T-cell (primary cell): ENCODE measurements around the gene COX20. TPM values are rescaled to one million over a fixed set of nuclear protein-coding genes. Genes with fewer than 3 reads are reported as not detected.
A peak's percentile ranks its signal among the peaks of the same experiment; 100 is the strongest.

Experiments used
- ATAC-seq, 4 experiments: fragments of 200-7000 bp in 3 of 4; fragments of 150-1000 bp in 1 of 4; cut with Tn5 transposase; replicated peaks in 1 of 4; 1 replicate in 3 of 4; 2 replicates in 1 of 4; pipeline ENCODE4 v1.10.0; 2021; ENCODE audit warnings: moderate library complexity in 3 of 4, mild to moderate bottlenecking in 2 of 4, moderate number of reproducible peaks in 1 of 4
- CTCF ChIA-PET, 2 donors: fragments of 300-600 bp; sonication (Branson Sonifier 250); formaldehyde crosslinking; loops; one replicate each; lab custom pipeline; 2022; ENCODE audit warnings: antibody characterized with exemption in 2 of 2; lab: Charles Lee
- POLR2A ChIA-PET, 2 donors: fragments of 300-600 bp; sonication (Branson Sonifier 250); formaldehyde crosslinking; loops; one replicate each; lab custom pipeline; 2022; ENCODE audit warnings: antibody characterized with exemption in 2 of 2; lab: Charles Lee
- DNase-seq, 35 experiments: peaks; one replicate each; pipeline versions ENCODE4 v3.0.0 to v3.0.0-alpha.2; 2013 to 2023
- H3K27ac ChIP-seq: one replicate; pipeline ENCODE4 v1.5.1; 2013; ENCODE audit warnings: low read length
- H3K27me3 ChIP-seq, 2 experiments: replicated peaks in 1 of 2; 1 replicate in 1 of 2; 2 replicates in 1 of 2; pipeline versions ENCODE4 v1.6.1 to v1.7.0; 2013; ENCODE audit warnings: low read length in 1 of 2, mixed read lengths in 1 of 2; ENCODE audit not compliant: control insufficient read depth in 2 of 2, insufficient read depth in 2 of 2; ENCODE audit errors: extremely low read depth in 1 of 2
- H3K36me3 ChIP-seq, 2 donors: 1 replicate in 1 of 2; 2 replicates in 1 of 2; pipeline versions ENCODE4 v1.6.1 to v1.7.0; 2013; ENCODE audit warnings: low read length in 1 of 2; ENCODE audit not compliant: control insufficient read depth in 2 of 2, insufficient read depth in 1 of 2; ENCODE audit errors: extremely low read depth in 1 of 2
- H3K4me1 ChIP-seq, 2 experiments: 1 replicate in 1 of 2; 2 replicates in 1 of 2; pipeline versions ENCODE4 v1.6.1 to v1.7.0; 2013; ENCODE audit warnings: low read length in 2 of 2, mixed read lengths in 1 of 2; ENCODE audit not compliant: insufficient read depth in 2 of 2, control insufficient read depth in 1 of 2; ENCODE audit errors: extremely low read depth in 1 of 2
- H3K4me3 ChIP-seq, 2 donors: 1 replicate in 1 of 2; 2 replicates in 1 of 2; pipeline versions ENCODE4 v1.5.1 to v1.7.0; 2013; ENCODE audit warnings: mild to moderate bottlenecking in 2 of 2, low read length in 1 of 2, moderate library complexity in 1 of 2; ENCODE audit not compliant: control insufficient read depth in 1 of 2; ENCODE audit errors: extremely low read depth in 1 of 2
- H3K9me3 ChIP-seq: 2 replicates; pipeline ENCODE4 v1.7.0; 2013
- H3K27ac Mint-ChIP-seq, 2 donors: one replicate each; pipeline ENCODE4 v1.8.0; 2020 to 2021; ENCODE audit warnings: mild to moderate bottlenecking in 2 of 2, mixed read lengths in 2 of 2
- H3K27me3 Mint-ChIP-seq, 2 donors: one replicate each; pipeline ENCODE4 v1.8.0; 2021 to 2022; ENCODE audit warnings: mixed read lengths in 2 of 2
- H3K36me3 Mint-ChIP-seq: one replicate; pipeline ENCODE4 v1.8.0; 2021; ENCODE audit warnings: mixed read lengths
- H3K4me1 Mint-ChIP-seq, 3 donors: one replicate each; pipeline ENCODE4 v1.8.0; 2020 to 2022; ENCODE audit warnings: mixed read lengths in 3 of 3, mild to moderate bottlenecking in 1 of 3
- H3K4me3 Mint-ChIP-seq, 3 donors: one replicate each; pipeline ENCODE4 v1.8.0; 2020 to 2022; ENCODE audit warnings: mild to moderate bottlenecking in 3 of 3, mixed read lengths in 3 of 3, moderate library complexity in 3 of 3
- H3K9me3 Mint-ChIP-seq, 3 donors: one replicate each; pipeline ENCODE4 v1.8.0; 2020 to 2022; ENCODE audit warnings: mixed read lengths in 3 of 3
- WGBS: methylation state at CpG from one replicate; pipeline ENCODE4 v1.1.5; 2013; ENCODE audit warnings: missing lambda C conversion rate; ENCODE audit not compliant: insufficient coverage; 5-methylcytosine and 5-hydroxymethylcytosine counted together
- total RNA-seq, 35 experiments: library from RNA in 6 of 35; stranded (reverse) in 6 of 35; fragments of 120-200 nt in 1 of 35; gene quantifications; one replicate each; pipeline versions ENCODE4 v1.2.1 to v1.2.4 and lab custom pipeline; 2013 to 2026

Gene COX20
- total RNA-seq, 5 donors from 2014 or later (not counting 1 experiment from before 2014, with no cell fraction given): 17.0 to 32.0 (median 27.5) TPM

- Histone ChIP-seq H3K4me3 (no peak overlapping the region), H3K36me3 (peaks cover 4 to 80% of the 10 kb centered on the region in 2 donors), H3K27ac (peak overlapping the region; percentile 31), H3K4me1 (peaks cover 34 to 67% of the 10 kb centered on the region in 2 experiments), H3K27me3 (no peaks in the 10 kb centered on the region), H3K9me3 (no peaks in the 10 kb centered on the region)
- Mint-ChIP-seq H3K4me3 (peak overlapping the region; percentile 13 to 91 (median 21)), H3K36me3 (peaks cover 78% of the 10 kb centered on the region), H3K27ac (peak overlapping the region; percentile 31 to 90), H3K9me3 (no peaks in the 10 kb centered on the region), H3K27me3 (no peaks in the 10 kb centered on the region), H3K4me1 (peaks cover 89 to 93% (median 92%) of the 10 kb centered on the region in 3 donors)
- no peak for DNase-seq
- POLR2A ChIA-PET: interaction anchor here (0.7 to 5.5 kb wide), 6 partner anchors 11 to 113 kb away, joined by 3 to 47 read pairs (median 14); a partner anchor contains a TSS
- no peak for ATAC-seq
- CTCF ChIA-PET: interaction anchor here (0.9 to 1.1 kb wide), 3 partner anchors 10 to 185 kb away, joined by 3 to 4 read pairs (median 3); no protein-coding TSS in a partner anchor
- WGBS: no CpG with 5 or more reads among the region's 3 CpGs
These were observed 22.3 kb downstream of the COX20 start for GRCh38 chr1:244857761-244858160.

- H3K36me3 Mint-ChIP-seq: peaks cover 78% of the 10 kb centered on the region
- H3K4me1 Mint-ChIP-seq: peaks cover 84 to 90% (median 89%) of the 10 kb centered on the region in 3 donors
- Histone ChIP-seq H3K9me3 (no peaks in the 10 kb centered on the region), H3K4me3 (no peak overlapping the region), H3K36me3 (peaks cover 4 to 74% of the 10 kb centered on the region in 2 donors), H3K27me3 (no peaks in the 10 kb centered on the region), H3K27ac (peak overlapping the region; percentile 31), H3K4me1 (peaks cover 34 to 62% of the 10 kb centered on the region in 2 experiments)
- H3K9me3 Mint-ChIP-seq: no peaks in the 10 kb centered on the region
- ChIA-PET CTCF (interaction anchor here (0.9 to 1.6 kb wide), 5 partner anchors 11 to 185 kb away, joined by 3 to 6 read pairs (median 4); no protein-coding TSS in a partner anchor), POLR2A (interaction anchor here (0.5 to 5.5 kb wide), 8 partner anchors 8 to 121 kb away, joined by 3 to 47 read pairs (median 8); no protein-coding TSS in a partner anchor)
- H3K27me3 Mint-ChIP-seq: no peaks in the 10 kb centered on the region
- ATAC-seq (no peak), DNase-seq (no peak)
- 80% methylated on average over 1 of the region's 1 CpG for WGBS
- H3K27ac Mint-ChIP-seq: peak overlapping the region; percentile 7 to 56
- peak overlapping the region in 1 of 3 donors; percentile 91 for H3K4me3 Mint-ChIP-seq
These were observed 22.9 kb downstream of the COX20 start for GRCh38 chr1:244858357-244858756.

- Histone ChIP-seq H3K4me3 (peak overlapping the region in 1 of 2 donors; percentile 59), H3K27me3 (no peaks in the 10 kb centered on the region), H3K36me3 (peaks cover 4 to 60% of the 10 kb centered on the region in 2 donors), H3K9me3 (no peaks in the 10 kb centered on the region), H3K27ac (peak overlapping the region; percentile 100), H3K4me1 (peaks cover 38 to 52% of the 10 kb centered on the region in 2 experiments)
- H3K9me3 Mint-ChIP-seq: no peaks in the 10 kb centered on the region
- peak overlapping the region; percentile 91 to 94 (median 91) for H3K4me3 Mint-ChIP-seq
- H3K36me3 Mint-ChIP-seq: peaks cover 65% of the 10 kb centered on the region
- POLR2A ChIA-PET: interaction anchor here (0.6 to 5.5 kb wide), 10 partner anchors 9 to 26 kb away, joined by 3 to 109 read pairs (median 17); partner anchors contain the start of gene COX20 (in 2 of the 2)
- CTCF ChIA-PET: interaction anchor here in 1 of 2 donors (1.0 to 3.6 kb wide), 3 partner anchors 23 to 109 kb away, joined by 5 to 10 read pairs (median 5); partner anchors contain the start of gene COX20
- ATAC-seq (no peak), DNase-seq (no peak)
- H3K27me3 Mint-ChIP-seq: no peaks in the 10 kb centered on the region
- WGBS: 94% methylated on average over 3 of the region's 9 CpGs
- peaks cover 71 to 76% (median 76%) of the 10 kb centered on the region in 3 donors for H3K4me1 Mint-ChIP-seq
- peak overlapping the region; percentile 77 to 82 for H3K27ac Mint-ChIP-seq
These were observed 24.6 kb downstream of the COX20 start for GRCh38 chr1:244860078-244860477.

GRCh38 chr1:244860914-244861610 lies 25.6 kb downstream of the COX20 start:
- H3K9me3 ChIP-seq: no peaks in the 10 kb centered on the region
- H3K4me1 Mint-ChIP-seq: peaks cover 69 to 75% (median 75%) of the 10 kb centered on the region in 3 donors
- peak overlapping the region; percentile 100 for H3K27ac ChIP-seq
- peak overlapping the region; percentile 48 to 59 for H3K4me3 ChIP-seq
- CTCF ChIA-PET: interaction anchor here (0.9 to 3.6 kb wide), 9 partner anchors 8 to 108 kb away, joined by 3 to 18 read pairs (median 8); partner anchors contain the start of gene COX20 (in 1 of the 2)
- peaks cover 55% of the 10 kb centered on the region for H3K36me3 Mint-ChIP-seq
- ATAC-seq: no peak
- H3K4me1 ChIP-seq: peaks cover 34 to 46% of the 10 kb centered on the region in 2 experiments
- H3K27me3 ChIP-seq: no peaks in the 10 kb centered on the region
- no peaks in the 10 kb centered on the region for H3K27me3 Mint-ChIP-seq
- peaks cover 4 to 50% of the 10 kb centered on the region in 2 donors for H3K36me3 ChIP-seq
- DNase-seq: no peak
- POLR2A ChIA-PET: interaction anchor here (0.6 to 6.3 kb wide), 15 partner anchors 10 to 110 kb away, joined by 3 to 109 read pairs (median 13); partner anchors contain the start of gene COX20 (in 2 of the 2)
- H3K4me3 Mint-ChIP-seq: peak overlapping the region; percentile 91 to 94 (median 91)
- H3K9me3 Mint-ChIP-seq: no peaks in the 10 kb centered on the region
- WGBS: 17% methylated on average over 2 of the region's 2 CpGs
- H3K27ac Mint-ChIP-seq: peak overlapping the region; percentile 79 to 82

- Mint-ChIP-seq H3K27me3 (no peaks in the 10 kb centered on the region), H3K4me3 (peak overlapping the region; percentile 91 to 94 (median 91)), H3K4me1 (peaks cover 69 to 73% (median 73%) of the 10 kb centered on the region in 3 donors), H3K27ac (peak overlapping the region; percentile 79 to 82), H3K9me3 (no peaks in the 10 kb centered on the region), H3K36me3 (peaks cover 49% of the 10 kb centered on the region)
- Histone ChIP-seq H3K4me1 (peaks cover 34 to 44% of the 10 kb centered on the region in 2 experiments), H3K27ac (peak overlapping the region; percentile 100), H3K9me3 (no peaks in the 10 kb centered on the region), H3K27me3 (no peaks in the 10 kb centered on the region), H3K4me3 (peak overlapping the region; percentile 48 to 59), H3K36me3 (peaks cover 4 to 44% of the 10 kb centered on the region in 2 donors)
- CTCF ChIA-PET: interaction anchor here (0.9 to 3.6 kb wide), 12 partner anchors 9 to 181 kb away, joined by 3 to 18 read pairs (median 4); partner anchors contain the start of gene COX20 (in 1 of the 2)
- no peak for DNase-seq
- WGBS: 0% methylated on average over 1 of the region's 2 CpGs
- POLR2A ChIA-PET: interaction anchor here (0.6 to 6.3 kb wide), 15 partner anchors 9 to 109 kb away, joined by 3 to 109 read pairs (median 13); partner anchors contain the start of gene COX20 (in 2 of the 2)
- ATAC-seq: no peak
These were observed 26.2 kb downstream of the COX20 start for GRCh38 chr1:244861683-244862082.
